K562 (cell line): ENCODE measurements around the gene FAM53B. TPM values are rescaled to one million over a fixed set of nuclear protein-coding genes. Genes with fewer than 3 reads are reported as not detected.

Experiments
- CBX2 ChIP-seq: fragments of 200-600 bp; sonication (generic); IDR thresholded peaks from one replicate; pipeline ENCODE4 v1.6.1; 2012; ENCODE audit warnings: mild to moderate bottlenecking, low read length, inconsistent platforms; ENCODE audit not compliant: insufficient read depth, poor library complexity, severe bottlenecking
- DNMT1 ChIP-seq: fragments of 450-650 bp; IDR thresholded peaks from 2 replicates; pipeline ENCODE4 v1.6.1; 2016; ENCODE audit warnings: antibody characterized with exemption, mild to moderate bottlenecking
- DPF2 ChIP-seq: fragments of 450-650 bp; IDR thresholded peaks from 2 replicates; pipeline ENCODE4 v1.6.1; 2016
- HMBOX1 ChIP-seq: sonication (generic); IDR thresholded peaks from 2 replicates; pipeline ENCODE4 v1.6.1; 2016
- PHF21A ChIP-seq: fragments of 450-650 bp; IDR thresholded peaks from 2 replicates; pipeline ENCODE4 v1.6.1; 2017; ENCODE audit warnings: low read depth, borderline replicate concordance
- TAF9B ChIP-seq: fragments of 450-650 bp; IDR thresholded peaks from 2 replicates; pipeline ENCODE4 v1.6.1; 2018; ENCODE audit warnings: mild to moderate bottlenecking; ENCODE audit not compliant: partially characterized antibody
- XRCC4 ChIP-seq: IDR thresholded peaks from one replicate; pipeline ENCODE4 v1.6.1; 2011; ENCODE audit not compliant: insufficient read depth, insufficient read length; ENCODE audit errors: extremely low read depth
- ZBTB33 ChIP-seq: sonication (generic); formaldehyde crosslinking; IDR thresholded peaks from 2 replicates; pipeline ENCODE4 v1.8.1; 2023; ENCODE audit warnings: mild to moderate bottlenecking, missing genetic modification reagents
- ZC3H4 ChIP-seq: sonication (generic); formaldehyde crosslinking; IDR thresholded peaks from 2 replicates; pipeline ENCODE4 v1.9.0; 2021; ENCODE audit warnings: missing genetic modification reagents, borderline replicate concordance
- ZNF224 ChIP-seq: sonication (generic); formaldehyde crosslinking; IDR thresholded peaks from 2 replicates; pipeline ENCODE4 v1.8.0; 2022; ENCODE audit warnings: mild to moderate bottlenecking, missing genetic modification reagents
- polyA plus RNA-seq, 8 experiments: library from polyadenylated mRNA; depleted of rRNA in 4 of 8; stranded (reverse) in 5 of 8; unstranded in 3 of 8; fragments of >200 nt; fragmentation: Nextera tagmentation in 2 of 8; fragmentation: Illumina TruSeq in 1 of 8; extraction: Ambion mirVana in 2 of 8; extraction: Trizol in 1 of 8; gene quantifications; 2 replicates each; pipeline versions ENCODE4 v1.2.1 to v1.2.3, GENCODE V29; 2011 to 2014; ENCODE audit warnings: inconsistent platforms in 1 of 8, missing spikeins in 1 of 8
- total RNA-seq, 7 experiments: library from RNA; depleted of rRNA in 6 of 7; stranded (reverse); fragments of >200 nt in 6 of 7; fragmentation: Illumina TruSeq in 2 of 7; extraction: Trizol in 2 of 7; gene quantifications; 2 replicates each; pipeline versions ENCODE4 v1.2.1 to v1.2.3, GENCODE V29; 2011 to 2021; ENCODE audit warnings: low replicate concordance in 1 of 7

Gene FAM53B
- total and polyA plus RNA-seq, 9 of the 15 experiments (the other 6 are each of a cell fraction or from before 2014, with no cell fraction given) = 0.03 to 16.5 (median 5.0) TPM

GRCh38 chr10:124677749-124678556 lies 66.2 kb downstream of the FAM53B start (continued):
- TF ChIP-seq ZBTB33 (CRISPR knock-in tag) = no peak
- TF ChIP-seq ZC3H4 = no peak
- TF ChIP-seq ZNF224 = no peak
- no peak for TF ChIP-seq TAF9B
- TF ChIP-seq XRCC4 = no peak
- no peak for TF ChIP-seq PHF21A
- no peak for TF ChIP-seq HMBOX1
- no peak for TF ChIP-seq DNMT1
- TF ChIP-seq CBX2 = no peak
- TF ChIP-seq DPF2 = no peak
